H1 (cell line): ENCODE results near the gene PGLYRP4. TPM values are rescaled to one million over a fixed set of nuclear protein-coding genes. Genes with fewer than 3 reads are reported as not detected.

Experiments used
- CTCF ChIA-PET: fragments of 300-600 bp; sonication (Branson Sonifier 250); formaldehyde crosslinking; loops from one replicate; lab custom pipeline; 2021; ENCODE audit not compliant: partially characterized antibody; lab: Charles Lee
- POLR2A ChIA-PET: fragments of 300-600 bp; sonication (Branson Sonifier 250); formaldehyde crosslinking; loops from one replicate; lab custom pipeline; 2021; ENCODE audit warnings: inconsistent platforms; ENCODE audit not compliant: partially characterized antibody; lab: Charles Lee
- DNase-seq, 2 experiments: peaks; one replicate each; pipeline versions ENCODE4 v3.0.0 to v3.0.0-alpha.2; 2010 to 2022; ENCODE audit warnings: low spot score in 2 of 2, low read depth in 1 of 2, mixed read lengths in 1 of 2
- FAIRE-seq: peaks from 2 replicates; lab custom pipeline; 2011; peaks lifted over from hg19 to GRCh38; lab: Jason Lieb, UNC
- H2AFZ ChIP-seq: 2 replicates; pipeline ENCODE4 v1.8.1; 2012; ENCODE audit warnings: low read length, inconsistent platforms
- H2AK5ac ChIP-seq: 2 replicates; pipeline ENCODE4 v1.6.1; 2013; ENCODE audit warnings: low read depth, low read length
- H2BK120ac ChIP-seq: replicated peaks from 2 replicates; pipeline ENCODE3; 2013; ENCODE audit warnings: low read depth, low read length, inconsistent platforms
- H2BK12ac ChIP-seq: 2 replicates; pipeline ENCODE4 v1.6.1; 2013; ENCODE audit warnings: low read depth, low read length
- H2BK15ac ChIP-seq: 2 replicates; pipeline ENCODE4 v1.6.1; 2013; ENCODE audit warnings: low read length
- H2BK20ac ChIP-seq: 2 replicates; pipeline ENCODE4 v1.6.1; 2013; ENCODE audit warnings: low read length
- H2BK5ac ChIP-seq: 2 replicates; pipeline ENCODE4 v1.6.1; 2013; ENCODE audit warnings: low read depth, low read length
- H3K14ac ChIP-seq: 2 replicates; pipeline ENCODE4 v1.6.1; 2013; ENCODE audit warnings: inconsistent platforms; ENCODE audit not compliant: insufficient read length
- H3K18ac ChIP-seq: 2 replicates; pipeline ENCODE4 v1.6.1; 2013; ENCODE audit warnings: low read length; ENCODE audit errors: extremely low read depth
- H3K23ac ChIP-seq: 2 replicates; pipeline ENCODE4 v1.6.1; 2013; ENCODE audit warnings: inconsistent platforms; ENCODE audit not compliant: insufficient read length
- H3K23me2 ChIP-seq: 2 replicates; pipeline ENCODE4 v1.6.1; 2013; ENCODE audit warnings: low read depth, low read length
- H3K27ac ChIP-seq: 2 replicates; pipeline ENCODE4 v1.6.1; 2011; ENCODE audit warnings: low read depth, low read length, inconsistent platforms
- H3K27me3 ChIP-seq, 4 experiments: replicated peaks in 1 of 4; 1 replicate in 1 of 4; 2 replicates in 3 of 4; pipeline versions ENCODE4 v1.6.1 to v1.8.1; 2011 to 2013; ENCODE audit warnings: low read length in 3 of 4, mild to moderate bottlenecking in 3 of 4, inconsistent platforms in 2 of 4, mixed read lengths in 2 of 4, moderate library complexity in 1 of 4; ENCODE audit not compliant: control insufficient read depth in 3 of 4, insufficient read depth in 3 of 4; ENCODE audit errors: extremely low read depth in 1 of 4
- H3K36me3 ChIP-seq, 4 experiments: 2 replicates each; pipeline versions ENCODE4 v1.6.1 to v1.8.1; 2011 to 2013; ENCODE audit warnings: mild to moderate bottlenecking in 4 of 4, low read length in 3 of 4, moderate library complexity in 2 of 4, control low read depth in 1 of 4, inconsistent platforms in 1 of 4; ENCODE audit not compliant: insufficient read depth in 4 of 4, control insufficient read depth in 2 of 4
- H3K4ac ChIP-seq: replicated peaks from 2 replicates; pipeline ENCODE3; 2013; ENCODE audit warnings: low read length, low read depth, mixed read lengths, inconsistent platforms; ENCODE audit not compliant: insufficient read length
- H3K4me1 ChIP-seq, 4 experiments: replicated peaks in 1 of 4; 1 replicate in 1 of 4; 2 replicates in 3 of 4; pipeline versions ENCODE4 v1.6.1 to v1.8.1; 2011 to 2013; ENCODE audit warnings: low read length in 3 of 4, inconsistent platforms in 2 of 4, mixed read lengths in 1 of 4; ENCODE audit not compliant: insufficient read depth in 4 of 4, control insufficient read depth in 3 of 4
- H3K4me2 ChIP-seq, 2 experiments: 2 replicates each; pipeline versions ENCODE4 v1.6.1 to v1.8.1; 2011 to 2013; ENCODE audit warnings: low read depth in 2 of 2, low read length in 2 of 2, control low read depth in 1 of 2, inconsistent platforms in 1 of 2, mild to moderate bottlenecking in 1 of 2; ENCODE audit not compliant: insufficient read depth in 1 of 2
- H3K4me3 ChIP-seq, 4 experiments: fragments of 200-600, 300-600 bp in 1 of 4; sonication (generic), shearing (Covaris generic), sonication (Bioruptor Twin) in 1 of 4; 2 replicates each; pipeline versions ENCODE4 v1.5.1 to v1.8.1; 2011 to 2016; ENCODE audit warnings: low read length in 4 of 4, low read depth in 3 of 4, control low read depth in 2 of 4, inconsistent platforms in 2 of 4, mild to moderate bottlenecking in 2 of 4, mixed read lengths in 1 of 4, moderate library complexity in 1 of 4; ENCODE audit not compliant: insufficient read depth in 2 of 4; ENCODE audit errors: extremely low read depth in 1 of 4
- H3K56ac ChIP-seq: replicated peaks from 2 replicates; pipeline ENCODE3; 2013; ENCODE audit warnings: low read depth, mild to moderate bottlenecking, mixed read lengths, low read length, inconsistent platforms; ENCODE audit not compliant: insufficient read length
- H3K79me1 ChIP-seq: 2 replicates; pipeline ENCODE4 v1.6.1; 2013; ENCODE audit warnings: low read depth, low read length, control low read depth
- H3K79me2 ChIP-seq, 2 experiments: 2 replicates each; pipeline versions ENCODE4 v1.6.1 to v1.8.1; 2012 to 2013; ENCODE audit warnings: low read length in 2 of 2, mild to moderate bottlenecking in 2 of 2, inconsistent platforms in 1 of 2; ENCODE audit not compliant: insufficient read depth in 2 of 2, control insufficient read depth in 1 of 2
- H3K9ac ChIP-seq, 4 experiments: replicated peaks in 1 of 4; 1 replicate in 1 of 4; 2 replicates in 3 of 4; pipeline versions ENCODE4 v1.6.1 to v1.8.1; 2011 to 2013; ENCODE audit warnings: low read depth in 3 of 4, low read length in 3 of 4, control low read depth in 2 of 4, mild to moderate bottlenecking in 2 of 4, moderate library complexity in 2 of 4, inconsistent platforms in 1 of 4; ENCODE audit errors: extremely low read depth in 1 of 4
- H3K9me3 ChIP-seq, 2 experiments: 2 replicates each; pipeline versions ENCODE4 v1.6.1 to v1.8.1; 2012 to 2013; ENCODE audit warnings: mild to moderate bottlenecking in 2 of 2, moderate library complexity in 2 of 2, control low read depth in 1 of 2, inconsistent platforms in 1 of 2, low read depth in 1 of 2, low read length in 1 of 2, mixed read lengths in 1 of 2; ENCODE audit not compliant: insufficient read depth in 2 of 2
- H4K20me1 ChIP-seq, 2 experiments: replicated peaks in 1 of 2; 2 replicates each; pipeline versions ENCODE3 to v1.8.1; 2011 to 2013; ENCODE audit warnings: inconsistent platforms in 2 of 2, low read length in 2 of 2, mild to moderate bottlenecking in 1 of 2; ENCODE audit not compliant: insufficient read depth in 2 of 2, control insufficient read depth in 1 of 2
- H4K5ac ChIP-seq: 2 replicates; pipeline ENCODE4 v1.6.1; 2013; ENCODE audit warnings: low read length, low read depth, mixed read lengths, inconsistent platforms; ENCODE audit not compliant: insufficient read length
- H4K8ac ChIP-seq: 2 replicates; pipeline ENCODE4 v1.8.0; 2013; ENCODE audit warnings: mild to moderate bottlenecking, moderate library complexity, low read length, inconsistent platforms; ENCODE audit not compliant: insufficient read depth; ENCODE audit errors: extremely low read depth
- H4K91ac ChIP-seq: replicated peaks from 2 replicates; pipeline ENCODE3; 2013; ENCODE audit warnings: low read length, mixed read lengths, inconsistent platforms; ENCODE audit not compliant: insufficient read length
- WGBS, 2 experiments: shearing (Covaris generic) in 1 of 2; methylation state at CpG; one replicate each; pipeline versions ENCODE4 v1.1.6 to v1.1.7; 2013 to 2015; ENCODE audit warnings: low lambda C conversion rate in 2 of 2, mixed read lengths in 2 of 2, inconsistent platforms in 1 of 2, low coverage in 1 of 2, missing lambda C conversion rate in 1 of 2; ENCODE audit not compliant: insufficient replicate concordance in 2 of 2, insufficient coverage in 1 of 2, insufficient read length in 1 of 2; ENCODE audit errors: extremely low coverage in 1 of 2, missing lambda C conversion rate in 1 of 2; 5-methylcytosine and 5-hydroxymethylcytosine counted together
- polyA plus RNA-seq, 7 experiments: library from polyadenylated mRNA; depleted of rRNA in 3 of 7; stranded (reverse) in 5 of 7; unstranded in 2 of 7; fragments of >200 nt in 5 of 7; fragments of 200-250 nt in 2 of 7; gene quantifications; 1 replicate in 5 of 7; 2 replicates in 1 of 7; 4 replicates in 1 of 7; pipeline versions ENCODE4 v1.2.1 to v1.2.3, GENCODE V29; 2011 to 2013; ENCODE audit warnings: missing spikeins in 2 of 7, mixed read lengths in 2 of 7
- total RNA-seq: library from RNA; stranded (reverse); fragmentation: NEBNext Ultra II Directional; extraction: Animal tissue kit (Norgen Biotek cat#: 25700); gene quantifications from 2 replicates; pipeline ENCODE4 v1.2.1, GENCODE V29; 2021

The PGLYRP4 gene
- total and polyA plus RNA-seq, 2 of the 8 experiments (the other 6 are each of a cell fraction or from before 2014, with no cell fraction given) = not detected

DNA sequence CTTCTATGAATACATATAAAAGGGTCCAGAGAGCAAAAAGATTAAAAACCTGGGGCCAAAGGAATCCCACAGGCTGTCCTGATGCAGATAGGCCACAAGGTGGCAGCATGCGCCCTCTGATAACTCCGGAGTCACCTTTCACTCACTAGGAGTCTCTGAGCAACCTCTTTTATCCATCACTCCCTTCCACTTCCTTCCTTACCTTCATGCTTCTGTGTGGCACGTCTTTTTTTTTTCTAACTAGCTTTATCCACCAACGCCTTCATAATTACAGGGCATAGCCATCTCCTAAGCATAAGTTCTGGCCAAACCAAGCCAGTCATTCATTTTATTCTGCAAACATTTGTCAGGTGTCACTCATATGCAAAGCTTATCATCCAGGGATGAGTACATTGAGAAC is 3.9 kb upstream of the PGLYRP4 start:
- Histone ChIP-seq H4K5ac (no peak overlapping the region), H2BK20ac (no peak overlapping the region), H4K20me1 (no peaks in the 10 kb centered on the region), H3K4me2 (no peak overlapping the region), H3K27me3 (no peaks in the 10 kb centered on the region), H3K79me2 (no peaks in the 10 kb centered on the region), H2BK5ac (no peak overlapping the region), H2BK12ac (no peak overlapping the region), H2BK15ac (no peak overlapping the region), H3K18ac (no peak overlapping the region), H3K79me1 (no peaks in the 10 kb centered on the region), H2AK5ac (no peak overlapping the region), H3K4me1 (no peaks in the 10 kb centered on the region; a peak in 1 of 7 replicates), H3K4ac (no peak overlapping the region), H3K14ac (no peak overlapping the region), H3K9ac (no peak overlapping the region), H4K8ac (no peak overlapping the region), H4K91ac (no peak overlapping the region), H3K23me2 (no peaks in the 10 kb centered on the region), H3K56ac (no peak overlapping the region), H3K4me3 (no peak overlapping the region), H2AFZ (no peak overlapping the region), H3K27ac (no peak overlapping the region), H3K9me3 (no peaks in the 10 kb centered on the region), H2BK120ac (no peak overlapping the region), H3K23ac (no peak overlapping the region), H3K36me3 (no peaks in the 10 kb centered on the region)
- ChIA-PET CTCF (interaction anchor here (0.6 to 8.5 kb wide), 43 partner anchors 9 to 1318 kb away, joined by 3 to 360 read pairs (median 7); partner anchors contain the start of genes PGLYRP3, S100A1, S100A13 and S100A14), POLR2A (interaction anchor here (1.0 kb wide), 1 partner anchor 51 kb away, joined by 4 read pairs; no protein-coding TSS in a partner anchor)
- 2% methylated on average over 4 of the region's 4 CpGs; no CpG with 5 or more reads in 1 of the 2 experiments for WGBS, 2 experiments
- FAIRE-seq (peak; percentile 65), DNase-seq (peak in 1 of 2 experiments; percentile 65)
